HG02885 (cell line): ENCODE results near the gene PCDHB10.
"Not testable (repeated sequence)": the region's sequence is repeated elsewhere in the genome, so short reads cannot be mapped to it uniquely, and the experiment has no call there.

Experiments
- ATAC-seq: cut with Tn5 transposase; IDR thresholded peaks from one replicate; pipeline ENCODE4 v1.9.1; 2021; ENCODE audit warnings: mild to moderate bottlenecking; ENCODE audit not compliant: unreplicated experiment, poor library complexity

The PCDHB10 gene

GRCh38 chr5:141235922-141236321, 43.8 kb downstream of the PCDHB10 start:
- ATAC-seq: not testable (repeated sequence)

GRCh38 chr5:141236516-141237313, 44.6 kb downstream of the PCDHB10 start:
- ATAC-seq: no peak

GRCh38 chr5:141241496-141241895, 49.3 kb downstream of the PCDHB10 start:
- ATAC-seq: no peak
